Endothelial cell of umbilical vein (primary cell): Measurements from ENCODE around the gene FRMD4A. TPM values are rescaled to one million over a fixed set of nuclear protein-coding genes. Genes with fewer than 3 reads are reported as not detected.

Experiments
- BruUV-seq: library from RNA; stranded (reverse); fragments of 400-500 nt; replicated peaks from 2 replicates; lab custom pipeline; 2021; lab: Mats Ljungman, UMichigan
- CTCF ChIA-PET: fragments of 300-600, 350-600 bp; sonication (Branson Sonifier 250); formaldehyde crosslinking; loops from one replicate; lab custom pipeline; 2021; ENCODE audit warnings: antibody characterized with exemption, inconsistent platforms; lab: Charles Lee
- POLR2A ChIA-PET: fragments of 300-600, 350-600 bp; sonication (Branson Sonifier 250); formaldehyde crosslinking; loops from one replicate; lab custom pipeline; 2021; ENCODE audit warnings: antibody characterized with exemption, inconsistent platforms; lab: Charles Lee
- DNase-seq: peaks from one replicate; pipeline ENCODE4 v3.0.0-alpha.2; 2011; ENCODE audit warnings: low read depth, low spot score
- FAIRE-seq: peaks from 2 replicates; lab custom pipeline; 2011; peaks lifted over from hg19 to GRCh38; lab: Jason Lieb, UNC
- H2AFZ ChIP-seq: 2 replicates; pipeline ENCODE4 v1.6.0; 2012; ENCODE audit warnings: low read depth, low read length, control low read depth, inconsistent platforms
- H3K27ac ChIP-seq: 2 replicates; pipeline ENCODE4 v1.5.1; 2011; ENCODE audit warnings: low read depth, mild to moderate bottlenecking, control low read depth, low read length, moderate library complexity; ENCODE audit not compliant: insufficient read depth
- H3K27me3 ChIP-seq, 2 experiments: 2 replicates each; pipeline versions ENCODE4 v1.6.0 to v1.6.1; 2011; ENCODE audit warnings: low read length in 2 of 2, mixed read lengths in 1 of 2; ENCODE audit not compliant: control insufficient read depth in 2 of 2, insufficient read depth in 2 of 2
- H3K36me3 ChIP-seq, 2 experiments: 2 replicates in 1 of 2; 3 replicates in 1 of 2; pipeline ENCODE4 v1.5.1; 2011; ENCODE audit warnings: low read length in 2 of 2, mild to moderate bottlenecking in 1 of 2, moderate library complexity in 1 of 2; ENCODE audit not compliant: control insufficient read depth in 2 of 2, insufficient read depth in 2 of 2; ENCODE audit errors: extremely low read depth in 1 of 2
- H3K4me1 ChIP-seq: 3 replicates; pipeline ENCODE4 v1.5.1; 2011; ENCODE audit warnings: mild to moderate bottlenecking, low read length; ENCODE audit not compliant: control insufficient read depth, insufficient read depth; ENCODE audit errors: extremely low read depth
- H3K4me2 ChIP-seq: 2 replicates; pipeline ENCODE4 v1.6.1; 2011; ENCODE audit warnings: low read length, control low read depth, mixed read lengths; ENCODE audit not compliant: insufficient read depth
- H3K4me3 ChIP-seq, 3 experiments: fragments of 200-600 bp in 1 of 3; sonication (generic), shearing (Covaris generic) in 1 of 3; replicated peaks in 1 of 3; 2 replicates each; pipeline ENCODE4 v1.5.1; 2011 to 2016; ENCODE audit warnings: control low read depth in 3 of 3, low read length in 3 of 3, mild to moderate bottlenecking in 2 of 3, inconsistent platforms in 1 of 3, low read depth in 1 of 3, moderate library complexity in 1 of 3; ENCODE audit not compliant: insufficient read depth in 1 of 3
- H3K79me2 ChIP-seq: 2 replicates; pipeline ENCODE4 v1.6.0; 2012; ENCODE audit warnings: low read length, inconsistent platforms; ENCODE audit not compliant: control insufficient read depth, insufficient read depth
- H3K9ac ChIP-seq: replicated peaks from 2 replicates; pipeline ENCODE3; 2011; ENCODE audit warnings: low read length, control low read depth; ENCODE audit not compliant: insufficient read depth; ENCODE audit errors: extremely low read depth
- H3K9me1 ChIP-seq: replicated peaks from 3 replicates; pipeline ENCODE4 v1.6.0; 2011; ENCODE audit warnings: mild to moderate bottlenecking, low read length; ENCODE audit not compliant: control insufficient read depth, insufficient read depth; ENCODE audit errors: extremely low read depth
- H3K9me3 ChIP-seq: replicated peaks from 2 replicates; pipeline ENCODE4 v1.5.1; 2012; ENCODE audit warnings: low read length, inconsistent platforms; ENCODE audit not compliant: control insufficient read depth, insufficient read depth
- H4K20me1 ChIP-seq: replicated peaks from 2 replicates; pipeline ENCODE3; 2011; ENCODE audit warnings: mild to moderate bottlenecking, low read length; ENCODE audit not compliant: control insufficient read depth, insufficient read depth; ENCODE audit errors: extremely low read depth
- CTCF ChIP-seq, 2 donors: IDR thresholded peaks; 1 replicate in 1 of 2; 2 replicates in 1 of 2; pipeline ENCODE4 v1.5.1; 2011; ENCODE audit warnings: low read length in 2 of 2, mild to moderate bottlenecking in 2 of 2, moderate library complexity in 2 of 2, control low read depth in 1 of 2, inconsistent platforms in 1 of 2, low read depth in 1 of 2; ENCODE audit not compliant: insufficient read depth in 1 of 2; ENCODE audit errors: extremely low read depth in 1 of 2
- EZH2 ChIP-seq: IDR thresholded peaks from 2 replicates; pipeline ENCODE4 v1.6.1; 2012; ENCODE audit warnings: borderline replicate concordance, low read depth, mild to moderate bottlenecking, moderate library complexity, low read length, inconsistent platforms; ENCODE audit not compliant: severe bottlenecking
- FOS ChIP-seq: IDR thresholded peaks from 2 replicates; pipeline ENCODE4 v1.6.1; 2011; ENCODE audit warnings: mild to moderate bottlenecking, low read length, moderate library complexity, borderline replicate concordance; ENCODE audit not compliant: insufficient read depth
- JUN ChIP-seq: IDR thresholded peaks from 2 replicates; pipeline ENCODE4 v1.6.1; 2011; ENCODE audit warnings: borderline replicate concordance, low read depth; ENCODE audit not compliant: insufficient read length, insufficient read depth
- POLR2A ChIP-seq: IDR thresholded peaks from 2 replicates; pipeline ENCODE4 v1.6.1; 2012; ENCODE audit warnings: low read depth, mild to moderate bottlenecking, control low read depth, low read length
- dilution Hi-C: fragments of 300-500 bp; cut with MboI; formaldehyde crosslinking; loops from one replicate; pipeline ENCODE4 v1.15.0; 2019; ENCODE audit warnings: low sequenced_read_pairs; ENCODE audit not compliant: extremely low pct_ligation_motif_present
- intact Hi-C: fragments of 100-400 bp; cut with micrococcal nuclease; formaldehyde crosslinking; loops from one replicate; pipeline ENCODE4 v1.10.0; 2022
- polyA plus RNA-seq, 4 experiments: library from polyadenylated mRNA; depleted of rRNA in 3 of 4; stranded (reverse) in 3 of 4; unstranded in 1 of 4; fragments of >200 nt; gene quantifications; 2 replicates each; pipeline versions ENCODE4 v1.2.1 to v1.2.3, GENCODE V29; 2011 to 2012; ENCODE audit warnings: missing spikeins in 1 of 4
- total RNA-seq: library from RNA; stranded (reverse); gene quantifications from 2 replicates; pipeline ENCODE4 v1.2.3, GENCODE V29; 2021
- TF ChIP-seq, protein P1 (sequence below): IDR thresholded peaks from 2 replicates; pipeline ENCODE4 v1.6.1; 2011; ENCODE audit not compliant: insufficient read depth, insufficient read length

Gene FRMD4A
- total and polyA plus RNA-seq, 2 donors (not counting 3 experiments of a cell fraction or from before 2014, with no cell fraction given): 123 to 148 TPM

GRCh38 chr10:14010101-14010558, 320.6 kb downstream of the FRMD4A start:
- Histone ChIP-seq H3K27ac (peak overlapping the region; percentile 93), H3K4me2 (peak overlapping the region; percentile 71), H4K20me1 (no peaks in the 10 kb centered on the region), H3K9me3 (no peaks in the 10 kb centered on the region), H3K4me1 (peaks cover 39% of the 10 kb centered on the region), H3K27me3 (no peaks in the 10 kb centered on the region), H3K36me3 (no peaks in the 10 kb centered on the region), H3K9me1 (no peaks in the 10 kb centered on the region), H3K4me3 (peak overlapping the region; percentile 0 to 79 (median 1)), H3K79me2 (peaks cover 14% of the 10 kb centered on the region), H3K9ac (peak overlapping the region; percentile 93), H2AFZ (peak overlapping the region; percentile 26)
- DNase-seq: peak; percentile 63
- CTCF ChIA-PET: interaction anchor here (1.3 kb wide), 2 partner anchors 10 to 84 kb away, joined by 3 to 6 read pairs; no protein-coding TSS in a partner anchor
- POLR2A ChIA-PET: interaction anchor here (0.5 kb wide), 1 partner anchor 17 kb away, joined by 4 read pairs; no protein-coding TSS in a partner anchor
- dilution Hi-C loops: no loop called here
- FAIRE-seq: peak; percentile 75
- intact Hi-C loops: loop anchor here (1.0 kb wide), 1 partner anchor 49 kb away; no protein-coding TSS in a partner anchor
- no peak for TF ChIP-seq CTCF (IDR thresholded peaks at IDR 0.05; ENCODE audit: extremely low read depth in 1 of 2, insufficient read depth in 1 of 2, low read depth in 1 of 2, low read length in 2 of 2)
- no peak for TF ChIP-seq FOS
- no peak for TF ChIP-seq POLR2A
- no peak for TF ChIP-seq EZH2
- TF ChIP-seq, protein P1, sequence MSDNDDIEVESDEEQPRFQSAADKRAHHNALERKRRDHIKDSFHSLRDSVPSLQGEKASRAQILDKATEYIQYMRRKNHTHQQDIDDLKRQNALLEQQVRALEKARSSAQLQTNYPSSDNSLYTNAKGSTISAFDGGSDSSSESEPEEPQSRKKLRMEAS: no peak
- TF ChIP-seq JUN: no peak
- BruUV-seq: no TSS peak
